ENCODE data around the gene HS3ST4. TPM values are rescaled to one million over a fixed set of nuclear protein-coding genes. Genes with fewer than 3 reads are reported as not detected.

The HS3ST4 gene
- total RNA-seq, 6 experiments from 2014 or later, result not detected

- H3K4me1 ChIP-seq, result no peaks in the 10 kb centered on the region
- H3K9me3 ChIP-seq, result no peaks in the 10 kb centered on the region
- no peaks in the 10 kb centered on the region for H3K36me3 ChIP-seq
- DNase-seq (no peak), ATAC-seq (no peak)
- H3K27me3 ChIP-seq, result no peaks in the 10 kb centered on the region
- WGBS (ENCODE audit: insufficient coverage, low coverage, low lambda C conversion rate, missing lambda C conversion rate), result 31% methylated on average over 3 of the region's 3 CpGs
- no peak overlapping the region for H3K27ac ChIP-seq
- H3K4me3 ChIP-seq, result no peak overlapping the region
- TF ChIP-seq POLR2A (IDR thresholded peaks at IDR 0.05) (no peak), CTCF (IDR thresholded peaks at IDR 0.05) (no peak)
- intact Hi-C loops (cut with DNase I), result no loop called here
Measured at GRCh38 chr16:25845901-25846300, 154.1 kb downstream of the HS3ST4 start.

GRCh38 chr16:25854141-25854540 lies 162.4 kb downstream of the HS3ST4 start:
- Histone ChIP-seq H3K27me3 (no peaks in the 10 kb centered on the region), H3K27ac (no peak overlapping the region), H3K4me1 (no peaks in the 10 kb centered on the region), H3K9me3 (no peaks in the 10 kb centered on the region), H3K36me3 (no peaks in the 10 kb centered on the region), H3K4me3 (no peak overlapping the region)
- no peak for ATAC-seq
- 14% methylated on average over 6 of the region's 6 CpGs for WGBS (ENCODE audit: insufficient coverage, low coverage, low lambda C conversion rate, missing lambda C conversion rate)
- intact Hi-C loops (cut with DNase I), result no loop called here
- TF ChIP-seq POLR2A (IDR thresholded peaks at IDR 0.05) (no peak), CTCF (IDR thresholded peaks at IDR 0.05) (no peak)
- DNase-seq, result no peak

GRCh38 chr16:25855063-25855462 lies 163.3 kb downstream of the HS3ST4 start:
- Histone ChIP-seq H3K4me1 (no peaks in the 10 kb centered on the region), H3K36me3 (no peaks in the 10 kb centered on the region), H3K4me3 (no peak overlapping the region), H3K27me3 (no peaks in the 10 kb centered on the region), H3K9me3 (no peaks in the 10 kb centered on the region), H3K27ac (no peak overlapping the region)
- TF ChIP-seq CTCF (IDR thresholded peaks at IDR 0.05) (no peak), POLR2A (IDR thresholded peaks at IDR 0.05) (no peak)
- ATAC-seq (no peak), DNase-seq (no peak)
- intact Hi-C loops (cut with DNase I), result no loop called here
- 11% methylated on average over 1 of the region's 1 CpG for WGBS (ENCODE audit: insufficient coverage, low coverage, low lambda C conversion rate, missing lambda C conversion rate)

GRCh38 chr16:25855818-25856217 lies 164.1 kb downstream of the HS3ST4 start:
- Histone ChIP-seq H3K4me1 (no peaks in the 10 kb centered on the region), H3K36me3 (no peaks in the 10 kb centered on the region), H3K4me3 (no peak overlapping the region), H3K9me3 (no peaks in the 10 kb centered on the region), H3K27ac (no peak overlapping the region), H3K27me3 (no peaks in the 10 kb centered on the region)
- DNase-seq (no peak), ATAC-seq (no peak)
- no peak for TF ChIP-seq POLR2A (IDR thresholded peaks at IDR 0.05)
- WGBS (ENCODE audit: insufficient coverage, low coverage, low lambda C conversion rate, missing lambda C conversion rate), result 17% methylated on average over 2 of the region's 2 CpGs
- intact Hi-C loops (cut with DNase I), result no loop called here

- Histone ChIP-seq H3K4me1 (no peaks in the 10 kb centered on the region), H3K27ac (no peak overlapping the region), H3K36me3 (no peaks in the 10 kb centered on the region), H3K4me3 (no peak overlapping the region), H3K9me3 (no peaks in the 10 kb centered on the region), H3K27me3 (no peaks in the 10 kb centered on the region)
- DNase-seq (no peak), ATAC-seq (no peak)
- intact Hi-C loops (cut with DNase I), result no loop called here
- 68% methylated on average over 3 of the region's 3 CpGs for WGBS (ENCODE audit: insufficient coverage, low coverage, low lambda C conversion rate, missing lambda C conversion rate)
- no peak for TF ChIP-seq POLR2A (IDR thresholded peaks at IDR 0.05)
- no peak for TF ChIP-seq CTCF (IDR thresholded peaks at IDR 0.05)
Measured at GRCh38 chr16:25859645-25860044, 167.9 kb downstream of the HS3ST4 start.
